A549 (cell line): ENCODE measurements around the gene ACAD8. TPM values are rescaled to one million over a fixed set of nuclear protein-coding genes. Genes with fewer than 3 reads are reported as not detected.
A peak's percentile ranks its signal among the peaks of the same experiment; 100 is the strongest.

Experiments
- ATAC-seq, 2 experiments: fragments of 200-7000 bp in 1 of 2; fragments of >200 bp in 1 of 2; cut with Nextera tagmentation in 1 of 2; cut with Tn5 transposase in 1 of 2; 3 replicates each; pipeline versions ENCODE4 v1.8.0 to v1.9.1; 2018 to 2020; ENCODE audit warnings: mild to moderate bottlenecking in 1 of 2, moderate library complexity in 1 of 2
- CTCF ChIA-PET: fragments of 300-600 bp; sonication (Branson Sonifier 250); formaldehyde crosslinking; extraction: SDS; loops from one replicate; lab custom pipeline; 2021; ENCODE audit warnings: antibody characterized with exemption, inconsistent platforms; lab: Yijun Ruan, JAX
- POLR2A ChIA-PET: fragments of 350-600 bp; formaldehyde crosslinking; extraction: SDS; loops from one replicate; lab custom pipeline; 2021; ENCODE audit warnings: antibody characterized with exemption, inconsistent platforms; lab: Yijun Ruan, JAX
- DNase-seq, 2 experiments: peaks; one replicate each; pipeline versions ENCODE4 v3.0.0 to v3.0.0-alpha.2; 2011 to 2016; ENCODE audit warnings: low read depth in 1 of 2, low spot score in 1 of 2
- FAIRE-seq: peaks from 2 replicates; lab custom pipeline; 2011; peaks lifted over from hg19 to GRCh38; lab: Jason Lieb, UNC
- H3K27ac ChIP-seq, 2 experiments: fragments of >200 bp; sonication (Bioruptor Twin); formaldehyde crosslinking; 3 replicates each; pipeline ENCODE4 v1.5.1; 2016 to 2017
- H3K4me1 ChIP-seq: fragments of >200 bp; sonication (Bioruptor Twin); formaldehyde crosslinking; 3 replicates; pipeline ENCODE4 v1.6.1; 2016
- H3K4me2 ChIP-seq: fragments of >200 bp; sonication (Bioruptor Twin); formaldehyde crosslinking; 3 replicates; pipeline ENCODE4 v1.6.1; 2016
- H3K4me3 ChIP-seq: fragments of >200 bp; sonication (Bioruptor Twin); formaldehyde crosslinking; 3 replicates; pipeline ENCODE4 v1.5.1; 2016
- H3K9me3 ChIP-seq: fragments of >200 bp; sonication (Bioruptor Twin); formaldehyde crosslinking; 3 replicates; pipeline ENCODE4 v1.6.1; 2016
- CBX8 ChIP-seq: fragments of 200-600 bp; sonication (generic); IDR thresholded peaks from 2 replicates; pipeline ENCODE4 v1.6.1; 2016
- CHD2 ChIP-seq: fragments of 150-350 bp; IDR thresholded peaks from 2 replicates; pipeline ENCODE4 v1.6.1; 2014; ENCODE audit warnings: low read length; ENCODE audit not compliant: partially characterized antibody
- CTCF ChIP-seq: fragments of >200 bp; sonication (Bioruptor Twin); formaldehyde crosslinking; IDR thresholded peaks from 3 replicates; pipeline ENCODE4 v1.5.1; 2016
- EHF ChIP-seq: fragments of 250-450 bp; sonication (Bioruptor Pico); IDR thresholded peaks from 2 replicates; pipeline ENCODE4 v1.5.0; 2020; ENCODE audit warnings: mild to moderate bottlenecking
- EHMT2 ChIP-seq: fragments of 200-600 bp; sonication (generic); IDR thresholded peaks from 2 replicates; pipeline ENCODE4 v1.6.1; 2016; ENCODE audit warnings: antibody characterized with exemption, low read depth, mild to moderate bottlenecking, moderate library complexity
- FOSB ChIP-seq: fragments of 250-450 bp; sonication (Bioruptor Pico); IDR thresholded peaks from 2 replicates; pipeline ENCODE4 v1.5.0; 2020; ENCODE audit warnings: mild to moderate bottlenecking, moderate library complexity
- FOSL2 ChIP-seq, 2 experiments: fragments of 450-650 bp in 1 of 2; fragments of >200 bp in 1 of 2; sonication (Bioruptor Twin) in 1 of 2; formaldehyde crosslinking; IDR thresholded peaks; 2 replicates each; pipeline versions ENCODE4 v1.5.0 to v1.6.1; 2016 to 2020; ENCODE audit warnings: mild to moderate bottlenecking in 1 of 2, moderate library complexity in 1 of 2
- GATA3 ChIP-seq: IDR thresholded peaks from 2 replicates; pipeline ENCODE4 v1.6.1; 2012; ENCODE audit warnings: borderline replicate concordance
- HDAC2 ChIP-seq: fragments of 200-600 bp; sonication (generic); IDR thresholded peaks from 2 replicates; pipeline ENCODE4 v1.6.1; 2016
- KDM5A ChIP-seq: fragments of 200-600 bp; sonication (generic); IDR thresholded peaks from 2 replicates; pipeline ENCODE4 v1.6.1; 2016; ENCODE audit warnings: antibody characterized with exemption, mild to moderate bottlenecking
- MAX ChIP-seq: IDR thresholded peaks from 2 replicates; pipeline ENCODE4 v1.6.1; 2012
- NR3C1 ChIP-seq: fragments of >200 bp; sonication (Bioruptor Twin); formaldehyde crosslinking; IDR thresholded peaks from 3 replicates; pipeline ENCODE4 v1.6.1; 2017
- PHF8 ChIP-seq: fragments of 200-600 bp; sonication (generic); IDR thresholded peaks from 2 replicates; pipeline ENCODE4 v1.6.1; 2016; ENCODE audit warnings: low read depth, mild to moderate bottlenecking, antibody characterized with exemption, moderate library complexity, borderline replicate concordance
- POLR2A ChIP-seq: IDR thresholded peaks from 2 replicates; pipeline ENCODE4 v1.6.1; 2012; ENCODE audit warnings: mild to moderate bottlenecking, low read length
- RAD21 ChIP-seq, 2 experiments: fragments of >200 bp in 1 of 2; sonication (Bioruptor Twin) in 1 of 2; formaldehyde crosslinking in 1 of 2; IDR thresholded peaks in 1 of 2; conservative IDR thresholded peaks in 1 of 2; 2 replicates in 1 of 2; 3 replicates in 1 of 2; pipeline ENCODE4 v1.6.1; 2012 to 2018; ENCODE audit warnings: inconsistent platforms in 1 of 2
- RNF2 ChIP-seq: fragments of 200-600 bp; sonication (generic); IDR thresholded peaks from 2 replicates; pipeline ENCODE4 v1.6.1; 2016; ENCODE audit warnings: low read depth, mild to moderate bottlenecking, antibody characterized with exemption, moderate library complexity, borderline replicate concordance
- TFCP2L1 ChIP-seq: fragments of 250-450 bp; sonication (Bioruptor Pico); IDR thresholded peaks from 2 replicates; pipeline ENCODE4 v1.5.0; 2021; ENCODE audit warnings: mild to moderate bottlenecking
- TP53 ChIP-seq: fragments of 250-450 bp; sonication (Bioruptor Pico); IDR thresholded peaks from 2 replicates; pipeline ENCODE4 v1.5.0; 2021; ENCODE audit warnings: mild to moderate bottlenecking, moderate library complexity
- USF2 ChIP-seq: fragments of 450-650 bp; IDR thresholded peaks from 2 replicates; pipeline ENCODE4 v1.6.1; 2014; ENCODE audit warnings: antibody characterized with exemption
- ZFP36 ChIP-seq: fragments of 450-650 bp; IDR thresholded peaks from 2 replicates; pipeline ENCODE4 v1.6.1; 2014; ENCODE audit warnings: borderline replicate concordance; ENCODE audit not compliant: partially characterized antibody
- WGBS: methylation state at CpG from one replicate; pipeline ENCODE4 v1.1.6; 2017; ENCODE audit errors: missing lambda C conversion rate; 5-methylcytosine and 5-hydroxymethylcytosine counted together
- polyA plus RNA-seq, 4 experiments: library from polyadenylated mRNA; depleted of rRNA in 3 of 4; stranded (reverse); fragments of >200 nt; fragmentation: RNase III in 1 of 4; extraction: RNeasy Plus Mini Kit Qiagen cat#74134 plus additional on column Dnase treatment in 1 of 4; gene quantifications; 2 replicates in 3 of 4; 3 replicates in 1 of 4; pipeline ENCODE4 v1.2.3, GENCODE V29; 2011 to 2017
- TF ChIP-seq, protein P1 (sequence below): fragments of 250-450 bp; sonication (Bioruptor Pico); IDR thresholded peaks from 2 replicates; pipeline ENCODE4 v1.5.0; 2021; ENCODE audit warnings: mild to moderate bottlenecking, moderate library complexity, borderline replicate concordance
- TF ChIP-seq, protein P2 (sequence below): fragments of >200 bp; sonication (Bioruptor Twin); formaldehyde crosslinking; IDR thresholded peaks from 2 replicates; pipeline ENCODE4 v1.6.1; 2016

ACAD8 gene
- polyA plus RNA-seq, 2 of the 4 experiments (the other 2 are of a cell fraction) = 13.5 to 16.9 TPM

- DNase-seq (no peak), FAIRE-seq (no peak), ATAC-seq (no peak)
- no peaks in the 10 kb centered on the region for H3K9me3 ChIP-seq
- ChIA-PET POLR2A (no interaction called here), CTCF (interaction anchor here (0.8 kb wide), 1 partner anchor 176 kb away, joined by 3 read pairs; no protein-coding TSS in a partner anchor)
- peaks cover 17% of the 10 kb centered on the region; the same call in 1 of the 3 replicates for H3K4me1 ChIP-seq
- H3K4me2 ChIP-seq = 0 out of 3 replicates have a peak overlapping the region, but pooled peaks have one; percentile 96
- WGBS = 85% methylated on average over 5 of the region's 5 CpGs
- H3K4me3 ChIP-seq = no peak overlapping the region
- no peak overlapping the region for H3K27ac ChIP-seq
- TF ChIP-seq CTCF = no peak
- no peak for TF ChIP-seq TP53 (CRISPR knock-in tag)
- TF ChIP-seq HDAC2 = no peak
- TF ChIP-seq USF2 = no peak
- no peak for TF ChIP-seq RAD21 (conservative IDR thresholded peaks at IDR 0.05 in 1 of 2, IDR thresholded peaks at IDR 0.05 in 1 of 2)
These were observed 26.5 kb upstream of the ACAD8 start for GRCh38 chr11:134226806-134227325.

DNA sequence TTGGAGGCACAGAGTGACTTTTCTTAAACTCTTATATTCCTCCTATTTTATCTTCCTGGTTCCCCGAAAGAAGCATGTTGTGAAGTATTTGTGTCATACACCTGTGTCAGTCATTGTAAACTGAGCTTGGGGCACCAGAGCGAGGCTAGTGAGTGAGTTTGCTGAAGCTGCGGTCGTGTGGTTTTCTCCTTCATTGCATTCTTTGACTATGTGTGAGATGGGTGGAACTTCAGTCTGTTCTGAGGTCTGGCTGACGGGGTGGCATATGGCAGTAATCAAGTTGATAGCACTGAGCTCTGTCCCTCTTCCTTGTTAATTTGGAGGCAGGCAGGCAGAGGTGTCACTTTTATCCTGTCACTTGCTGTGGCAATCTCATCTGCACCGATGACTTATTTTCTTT lies 24.7 kb upstream of the ACAD8 start:
- Histone ChIP-seq H3K4me1 (peaks cover 8% of the 10 kb centered on the region; the same call in 1 of the 3 replicates), H3K4me2 (no peak overlapping the region)
- TF ChIP-seq CBX8 (no peak), GATA3 (no peak), ZFP36 (no peak), USF2 (no peak), FOSB (CRISPR knock-in tag) (no peak), POLR2A (no peak), RAD21 (conservative IDR thresholded peaks at IDR 0.05 in 1 of 2, IDR thresholded peaks at IDR 0.05 in 1 of 2) (no peak), CHD2 (no peak), FOSL2 (IDR thresholded peaks at IDR 0.05) (no peak), FOSL2 (CRISPR knock-in tag; IDR thresholded peaks at IDR 0.05) (no peak), MAX (no peak), NR3C1 (no peak), EHF (CRISPR knock-in tag) (no peak), HDAC2 (no peak), EHMT2 (no peak), TFCP2L1 (CRISPR knock-in tag) (no peak), PHF8 (no peak), RNF2 (no peak), KDM5A (no peak)
- TF ChIP-seq, protein P1, sequence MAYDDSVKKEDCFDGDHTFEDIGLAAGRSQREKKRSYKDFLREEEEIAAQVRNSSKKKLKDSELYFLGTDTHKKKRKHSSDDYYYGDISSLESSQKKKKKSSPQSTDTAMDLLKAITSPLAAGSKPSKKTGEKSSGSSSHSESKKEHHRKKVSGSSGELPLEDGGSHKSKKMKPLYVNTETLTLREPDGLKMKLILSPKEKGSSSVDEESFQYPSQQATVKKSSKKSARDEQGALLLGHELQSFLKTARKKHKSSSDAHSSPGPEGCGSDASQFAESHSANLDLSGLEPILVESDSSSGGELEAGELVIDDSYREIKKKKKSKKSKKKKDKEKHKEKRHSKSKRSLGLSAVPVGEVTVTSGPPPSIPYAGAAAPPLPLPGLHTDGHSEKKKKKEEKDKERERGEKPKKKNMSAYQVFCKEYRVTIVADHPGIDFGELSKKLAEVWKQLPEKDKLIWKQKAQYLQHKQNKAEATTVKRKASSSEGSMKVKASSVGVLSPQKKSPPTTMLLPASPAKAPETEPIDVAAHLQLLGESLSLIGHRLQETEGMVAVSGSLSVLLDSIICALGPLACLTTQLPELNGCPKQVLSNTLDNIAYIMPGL (CRISPR knock-in tag) = no peak
- TF ChIP-seq, protein P2, sequence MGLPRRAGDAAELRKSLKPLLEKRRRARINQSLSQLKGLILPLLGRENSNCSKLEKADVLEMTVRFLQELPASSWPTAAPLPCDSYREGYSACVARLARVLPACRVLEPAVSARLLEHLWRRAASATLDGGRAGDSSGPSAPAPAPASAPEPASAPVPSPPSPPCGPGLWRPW = no peak
- TF ChIP-seq, all 56 proteins: peak for 0
- no peaks in the 10 kb centered on the region for H3K9me3 ChIP-seq
- H3K27ac ChIP-seq = no peak overlapping the region
- DNase-seq (no peak), ATAC-seq (no peak), FAIRE-seq (no peak)
- ChIA-PET CTCF (interaction anchor here (1.6 kb wide), 1 partner anchor 33 kb away, joined by 4 read pairs; no protein-coding TSS in a partner anchor), POLR2A (no interaction called here)
- no peak overlapping the region for H3K4me3 ChIP-seq
- WGBS = 92% methylated on average over 6 of the region's 6 CpGs
